Stimulated activated CD8-positive, alpha-beta memory T cell treated with anti-CD3 and anti-CD28 coated beads, Interleukin-4, amount 100 ng/mL, for 1 hour (primary cell): ENCODE data around the gene TRIP13.
"Not testable (repeated sequence)": the region's sequence is repeated elsewhere in the genome, so short reads cannot be mapped to it uniquely, and the experiment has no call there.

Source experiments
- DNase-seq, 2 donors: peaks; one replicate each; pipeline ENCODE4 v3.0.0-alpha.2; 2020; ENCODE audit warnings: low read depth in 2 of 2, low spot score in 1 of 2

TRIP13 gene, protein sequence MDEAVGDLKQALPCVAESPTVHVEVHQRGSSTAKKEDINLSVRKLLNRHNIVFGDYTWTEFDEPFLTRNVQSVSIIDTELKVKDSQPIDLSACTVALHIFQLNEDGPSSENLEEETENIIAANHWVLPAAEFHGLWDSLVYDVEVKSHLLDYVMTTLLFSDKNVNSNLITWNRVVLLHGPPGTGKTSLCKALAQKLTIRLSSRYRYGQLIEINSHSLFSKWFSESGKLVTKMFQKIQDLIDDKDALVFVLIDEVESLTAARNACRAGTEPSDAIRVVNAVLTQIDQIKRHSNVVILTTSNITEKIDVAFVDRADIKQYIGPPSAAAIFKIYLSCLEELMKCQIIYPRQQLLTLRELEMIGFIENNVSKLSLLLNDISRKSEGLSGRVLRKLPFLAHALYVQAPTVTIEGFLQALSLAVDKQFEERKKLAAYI

DNA sequence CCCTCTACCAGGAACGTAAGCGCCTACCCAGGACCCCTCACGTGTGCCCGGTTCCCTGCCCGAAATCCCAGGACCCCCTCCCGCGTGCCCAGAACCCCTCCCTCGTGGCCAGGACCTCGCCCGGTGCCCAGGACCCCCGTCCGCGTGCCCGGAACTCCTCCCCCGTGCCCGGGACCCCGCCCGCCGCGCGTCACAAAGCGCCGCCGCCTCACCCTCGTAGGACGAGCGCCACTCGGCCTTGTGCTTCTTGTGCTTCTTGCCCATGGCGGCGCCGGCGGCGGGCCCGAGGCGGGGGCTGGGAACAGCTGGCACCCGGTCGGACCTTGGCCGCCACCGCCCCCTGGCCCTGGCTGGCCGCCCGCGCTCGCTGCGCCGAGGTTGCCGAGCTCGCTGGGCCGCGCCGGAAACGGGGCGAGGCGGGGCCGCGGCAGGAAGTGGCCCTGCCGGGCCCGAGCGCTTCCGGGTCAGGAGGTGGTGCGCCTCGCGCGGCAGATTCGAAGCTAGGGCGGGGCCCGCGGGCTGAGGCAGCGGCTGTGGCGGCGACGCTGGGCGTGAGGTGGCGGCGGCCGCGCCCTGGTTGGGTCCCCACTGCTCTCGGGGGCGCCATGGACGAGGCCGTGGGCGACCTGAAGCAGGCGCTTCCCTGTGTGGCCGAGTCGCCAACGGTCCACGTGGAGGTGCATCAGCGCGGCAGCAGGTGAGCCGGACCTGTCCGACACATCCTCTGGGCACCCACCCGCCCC, at the start of gene TRIP13, which contains the start of gene BRD9:
Gene TRIP13, plus strand, starts transcription at position 491 of the 743 bp plus-strand sequence. Its CDS starts 115 bp downstream, at position 606.
Gene BRD9, minus strand, starts transcription at position 408 of the 743 bp plus-strand sequence. Its CDS starts 144 bp downstream, at position 264.
- peak; percentile 41 to 67 for DNase-seq

DNA sequence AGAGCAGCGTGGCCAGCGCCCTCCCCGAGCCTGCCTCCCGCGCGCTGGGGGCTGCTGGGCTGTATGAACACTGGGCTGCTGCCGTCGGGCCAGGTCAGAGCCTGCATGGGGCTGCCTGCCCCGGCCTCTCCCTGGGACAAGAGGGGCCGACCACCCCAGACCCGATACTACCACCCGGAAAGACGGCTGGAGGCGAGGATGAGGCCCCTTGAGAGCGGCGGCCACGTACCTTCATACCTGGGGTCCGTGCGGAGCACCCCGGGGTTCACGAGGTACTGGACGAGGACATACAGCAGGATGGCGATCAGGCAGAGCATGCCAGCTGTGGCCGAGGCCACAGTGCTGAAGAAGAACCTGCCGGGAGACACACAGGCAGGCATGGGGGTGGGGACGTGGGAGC, 49.3 kb upstream of the TRIP13 start:
- DNase-seq, result not testable (repeated sequence)

DNA sequence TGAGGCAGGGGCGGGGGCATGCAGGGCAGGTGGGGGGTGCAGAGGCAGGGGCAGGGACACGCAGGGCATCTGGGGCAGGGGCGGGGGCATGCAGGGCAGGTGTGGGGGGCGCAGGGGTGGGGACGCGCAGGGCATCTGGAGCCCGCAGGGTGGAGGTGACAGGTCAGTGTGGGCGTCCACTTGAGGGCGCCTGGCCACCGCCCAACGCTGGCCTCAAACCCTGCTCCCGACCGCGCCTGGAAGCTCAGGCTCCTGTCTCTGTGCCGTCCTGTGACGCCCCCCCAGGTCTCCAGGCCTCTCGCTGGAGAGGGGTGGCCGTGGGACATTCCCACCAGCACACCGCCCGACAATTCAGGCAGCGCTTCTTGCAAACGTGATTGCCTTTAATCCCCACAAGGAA, 48.8 kb upstream of the TRIP13 start:
- DNase-seq, result not testable (repeated sequence)

DNA sequence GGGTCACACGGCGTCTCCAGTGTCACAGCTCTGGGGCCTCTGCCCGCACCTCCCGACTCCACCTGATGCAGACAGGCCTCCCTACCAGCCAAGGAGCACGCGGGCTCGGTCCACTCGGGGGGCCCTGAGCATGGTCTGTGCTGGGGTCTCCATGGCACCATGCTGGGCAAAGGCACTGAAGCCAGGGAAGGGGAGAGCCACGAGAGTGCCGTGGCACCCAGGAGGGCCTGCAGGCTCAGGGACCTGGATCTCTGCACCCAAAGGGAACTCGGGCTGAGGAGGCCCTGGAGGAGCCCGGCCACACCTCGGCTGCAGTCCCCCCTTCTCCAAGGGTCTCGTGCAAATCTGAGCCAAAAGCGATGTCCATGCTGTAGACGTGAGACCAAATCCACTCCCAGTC, 48.3 kb upstream of the TRIP13 start:
- not testable (repeated sequence) for DNase-seq

DNA sequence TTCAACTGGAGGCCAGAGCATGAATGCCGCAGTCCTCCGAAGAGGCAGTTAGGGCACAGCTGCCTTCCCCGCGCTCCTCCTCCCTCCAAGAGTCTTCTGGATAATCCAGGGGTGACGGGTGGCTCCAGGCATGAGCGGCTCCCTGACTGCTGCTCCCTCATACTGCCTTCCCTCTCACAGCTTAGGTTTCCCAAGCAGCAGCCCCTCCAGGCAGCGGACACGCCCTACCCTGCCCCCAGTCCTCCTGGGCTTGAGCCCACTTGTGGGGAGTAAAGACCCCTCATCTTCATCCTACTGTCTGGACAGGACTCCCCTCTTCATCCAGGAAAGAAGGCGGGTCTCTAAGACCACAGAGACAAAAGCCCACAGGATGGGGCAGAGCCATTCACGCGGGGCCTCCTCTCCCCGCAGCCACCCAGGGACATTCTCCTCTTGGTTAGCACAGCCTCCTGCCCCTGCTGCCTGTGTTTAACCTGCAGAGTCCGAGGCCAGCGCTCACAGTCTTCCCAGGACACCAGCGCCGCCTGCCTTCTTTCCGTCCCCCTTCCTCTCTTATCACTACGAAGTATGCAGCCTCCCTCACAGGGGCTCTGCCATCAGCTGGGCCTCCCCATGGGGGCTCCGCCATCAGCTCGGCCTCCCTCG, 47.5 kb upstream of the TRIP13 start:
- not testable (repeated sequence) for DNase-seq

DNA sequence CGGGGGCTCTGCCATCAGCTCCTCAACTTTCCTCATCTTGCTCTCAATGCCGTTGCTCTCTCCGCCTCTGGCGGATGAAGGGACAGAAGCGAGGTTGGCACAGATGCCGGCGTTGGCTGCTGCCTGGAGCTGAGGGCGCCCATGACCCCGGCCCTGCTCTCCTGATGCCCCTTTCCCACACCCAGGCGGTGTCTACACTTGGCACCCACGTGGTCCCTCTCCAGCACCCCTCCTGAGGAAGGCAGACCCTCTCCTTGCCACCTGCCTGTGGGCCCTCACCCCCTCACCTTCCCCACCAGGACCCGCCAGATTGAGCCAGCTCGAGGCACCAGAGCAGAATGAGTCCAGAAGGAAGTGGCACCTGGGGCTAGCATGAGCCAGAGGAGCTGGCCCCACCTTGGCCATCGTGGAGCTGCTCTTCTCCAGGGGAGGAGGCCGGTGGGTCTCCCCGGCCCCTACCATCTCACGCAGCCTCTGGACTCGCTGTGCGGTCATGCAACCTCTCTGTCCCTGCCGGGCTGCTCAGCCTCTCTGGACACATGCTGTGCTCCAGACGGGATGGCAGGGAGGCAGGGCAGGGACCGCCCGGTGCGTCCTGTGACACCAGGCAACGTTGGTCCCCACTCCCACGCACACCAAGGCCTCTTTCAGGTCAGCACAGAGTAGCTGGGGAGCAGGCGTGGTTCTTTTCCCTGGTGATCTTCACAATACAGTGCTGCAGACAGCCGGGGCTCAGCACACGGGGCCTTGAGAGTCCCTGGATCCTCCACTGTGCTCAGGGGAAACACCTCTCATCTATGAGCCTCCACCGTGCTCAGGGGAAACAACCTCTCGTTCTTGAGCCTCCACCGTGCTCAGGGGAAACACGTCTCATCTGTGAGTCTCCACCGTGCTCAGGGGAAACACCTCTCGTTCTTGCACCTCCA, 46.7 kb upstream of the TRIP13 start:
- not testable (repeated sequence) for DNase-seq

DNA sequence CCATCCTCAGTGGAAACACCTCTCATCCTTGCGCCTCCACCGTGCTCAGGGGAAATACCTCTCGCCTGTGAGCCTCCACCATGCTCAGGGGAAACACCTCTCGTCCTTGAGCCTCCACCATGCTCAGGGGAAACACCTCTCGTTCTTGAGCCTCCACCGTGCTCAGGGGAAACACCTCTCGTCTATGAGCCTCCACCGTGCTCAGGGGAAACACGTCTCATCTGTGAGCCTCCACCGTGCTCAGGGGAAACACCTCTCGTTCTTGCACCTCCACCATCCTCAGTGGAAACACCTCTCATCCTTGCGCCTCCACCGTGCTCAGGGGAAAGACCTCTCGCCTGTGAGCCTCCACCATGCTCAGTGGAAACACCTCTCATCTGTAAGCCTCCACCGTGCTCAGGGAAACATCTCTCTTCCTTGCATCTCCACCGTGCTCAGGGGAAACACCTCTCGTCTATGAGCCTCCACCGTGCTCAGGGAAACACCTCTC, 46.0 kb upstream of the TRIP13 start:
- not testable (repeated sequence) for DNase-seq

DNA sequence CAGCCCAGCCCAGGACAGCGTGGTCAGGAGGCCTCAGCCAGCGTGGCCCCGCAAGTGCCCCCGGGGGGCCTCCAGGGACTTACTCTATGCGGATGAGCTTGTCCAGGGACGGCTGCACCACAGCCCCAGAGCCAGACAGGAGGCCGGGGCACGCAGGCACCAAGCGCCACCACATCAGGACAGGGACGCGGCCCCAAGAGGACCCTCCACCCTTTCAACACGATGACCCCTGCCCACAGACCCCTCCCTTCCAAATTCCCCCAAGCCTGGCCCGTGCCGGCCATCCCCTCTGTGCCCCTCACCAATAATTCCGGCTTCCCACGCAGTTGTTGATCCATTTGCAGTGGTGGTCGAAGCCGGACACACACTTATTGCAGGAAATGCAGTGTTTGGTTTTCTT, 45.5 kb upstream of the TRIP13 start:
- not testable (repeated sequence) for DNase-seq

DNA sequence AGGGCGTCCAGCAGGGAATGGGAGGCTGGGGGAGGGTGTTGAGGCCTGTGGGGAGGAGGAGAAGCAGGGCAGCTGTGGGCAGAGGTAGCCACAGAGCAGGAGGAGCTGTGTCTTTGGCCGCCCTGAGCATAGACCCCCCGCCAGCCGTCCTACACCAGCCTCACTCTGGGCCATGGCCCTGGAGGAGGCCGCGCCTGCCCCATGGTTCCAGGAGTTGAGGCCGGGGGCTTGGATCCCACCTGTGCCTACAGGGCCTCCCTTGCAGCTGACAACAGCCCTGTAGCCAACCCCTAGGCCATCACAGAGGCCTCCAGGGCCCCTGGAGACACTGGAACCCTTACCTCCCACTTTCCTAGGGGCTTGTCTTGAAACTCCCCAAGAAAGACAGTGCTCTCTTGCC, 44.9 kb upstream of the TRIP13 start:
- DNase-seq, result not testable (repeated sequence)

DNA sequence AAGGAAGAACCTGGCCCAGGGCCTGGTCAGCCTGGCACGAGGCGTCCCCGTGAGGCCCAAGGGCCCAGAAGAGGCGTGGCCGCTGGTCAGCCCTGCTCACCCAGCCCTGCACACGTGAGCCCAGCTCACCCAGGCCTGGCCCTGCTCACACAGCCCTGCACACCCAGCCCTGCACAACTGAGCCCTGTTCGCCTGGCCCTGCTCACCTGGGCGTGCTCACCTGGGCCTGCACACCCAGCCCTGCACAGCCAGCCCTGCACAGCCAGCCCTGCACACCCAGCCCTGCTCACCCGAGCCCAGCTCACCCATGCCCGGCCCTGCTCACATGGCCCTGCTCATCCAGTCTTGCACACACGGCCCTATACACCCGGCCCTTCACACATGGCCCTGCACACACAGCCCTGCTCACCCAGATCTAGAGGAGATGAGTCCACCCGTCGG, 44.0 kb upstream of the TRIP13 start:
- no peak for DNase-seq

DNA sequence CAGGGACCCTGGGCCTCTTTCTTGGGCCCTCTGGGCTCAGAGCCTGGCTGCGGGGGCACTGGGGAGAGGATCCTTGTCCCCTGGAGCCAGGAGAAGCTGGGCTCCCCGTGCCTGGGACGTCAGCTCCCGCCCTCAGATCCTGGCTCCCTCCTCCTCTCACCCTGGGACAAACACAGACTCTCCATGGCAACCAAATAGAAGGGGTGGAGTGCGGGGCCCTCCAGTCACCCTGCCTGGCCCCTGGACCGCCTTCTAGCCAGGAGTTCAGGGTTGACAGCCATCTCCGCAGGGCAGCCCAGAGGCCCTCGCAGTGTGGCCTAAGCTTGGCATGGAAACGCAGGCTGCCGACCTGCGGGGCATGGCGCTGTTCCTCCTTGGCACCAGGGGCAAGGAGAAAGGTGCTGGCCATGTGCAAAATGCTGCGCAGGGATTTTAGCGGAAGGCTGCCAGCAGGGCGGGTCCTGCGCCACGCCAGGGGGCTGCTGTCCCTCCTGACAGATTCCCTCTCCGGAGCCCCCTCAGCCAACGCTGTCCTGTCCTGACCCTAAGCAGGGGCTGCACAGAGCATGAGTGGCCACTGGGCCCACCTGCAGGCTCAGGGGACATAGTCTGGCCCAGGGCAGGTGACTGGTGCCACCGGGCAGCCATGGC, 42.9 kb upstream of the TRIP13 start:
- no peak for DNase-seq

DNA sequence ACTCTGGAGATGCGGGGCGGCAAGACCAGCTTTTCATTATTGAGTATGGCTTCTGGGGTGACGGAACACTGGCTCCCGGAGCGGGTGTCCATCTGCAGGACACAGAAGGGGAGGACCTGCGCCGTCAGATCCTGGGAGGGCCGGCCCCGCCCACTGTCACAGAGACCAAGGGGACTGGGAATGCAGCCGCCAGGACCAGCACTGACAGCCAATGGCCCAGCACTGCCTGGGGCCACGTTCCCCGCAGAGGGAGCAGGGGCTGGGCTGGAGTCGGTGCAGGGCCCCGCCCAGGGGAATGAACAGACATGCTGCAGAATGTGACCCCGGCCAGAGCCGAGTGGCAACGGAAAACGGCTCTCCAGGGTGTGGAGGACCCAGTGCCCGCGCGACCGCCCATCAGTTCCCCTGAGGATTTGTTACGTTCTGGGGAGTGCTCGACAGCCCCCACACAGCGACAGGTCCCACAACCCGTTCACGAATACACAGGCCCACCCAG, 42.1 kb upstream of the TRIP13 start, which contains the start of gene ZDHHC11:
Gene ZDHHC11, minus strand, starts transcription at position 476 of the 496 bp plus-strand sequence. Its CDS starts 384 bp downstream, at position 92.
- DNase-seq, result no peak

DNA sequence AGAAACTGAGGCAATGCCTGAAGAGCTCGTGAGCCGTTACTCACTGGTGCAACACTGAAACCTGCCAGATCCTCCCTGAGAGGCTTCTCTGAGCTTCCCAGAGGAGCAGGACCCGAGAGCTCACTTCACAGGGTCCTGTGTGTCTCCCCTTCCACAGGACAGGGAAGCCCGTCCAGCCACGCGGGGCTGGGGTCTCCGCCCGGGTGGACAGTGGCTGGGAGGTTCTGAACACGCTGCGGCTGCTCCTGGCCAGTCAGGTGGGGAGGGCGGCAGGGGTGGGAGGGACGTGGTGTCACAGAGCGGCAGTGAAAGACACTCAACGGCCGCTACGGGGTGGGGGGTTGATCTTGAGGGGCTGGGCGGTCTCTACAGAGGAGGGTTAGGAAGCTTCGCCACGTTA, 41.6 kb upstream of the TRIP13 start:
- no peak for DNase-seq

DNA sequence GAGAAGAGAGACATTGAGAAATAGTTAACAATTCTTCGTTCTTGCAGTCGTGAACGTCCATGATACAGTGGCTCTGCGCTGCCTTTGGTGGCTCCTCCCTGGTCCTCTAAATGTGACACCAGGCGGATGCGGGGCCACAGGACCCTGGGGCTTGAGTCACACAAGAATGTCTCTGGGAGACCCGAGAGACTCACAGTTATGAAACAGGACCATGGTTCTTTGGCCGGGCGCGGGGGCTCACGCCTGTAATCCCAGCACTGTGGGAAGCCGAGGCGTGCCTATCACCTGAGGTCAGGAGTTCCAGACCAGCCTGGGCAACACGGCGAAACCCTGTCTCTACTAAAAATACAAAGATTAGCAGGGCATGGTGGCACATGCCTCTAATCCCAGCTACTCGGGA, 41.1 kb upstream of the TRIP13 start:
- DNase-seq, result no peak

DNA sequence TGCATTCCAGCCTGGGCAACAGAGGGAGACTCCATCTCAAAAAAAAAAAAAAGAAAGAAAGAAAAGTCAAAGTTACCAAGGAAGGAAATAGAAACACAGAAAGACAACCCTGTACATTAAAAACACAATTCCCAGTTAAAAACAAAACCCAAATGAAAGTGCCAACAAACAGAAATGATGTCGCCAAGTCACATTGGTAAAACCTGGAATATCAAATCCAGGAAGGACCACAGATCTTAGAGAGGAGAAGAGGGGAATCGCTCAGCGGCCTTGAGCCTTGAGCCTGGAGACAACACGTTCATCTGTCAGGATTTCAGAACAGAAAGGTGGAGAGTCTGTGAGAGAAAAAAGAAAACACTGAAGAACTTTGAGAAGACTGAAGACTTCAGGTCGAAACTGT, 40.7 kb upstream of the TRIP13 start:
- no peak for DNase-seq

DNA sequence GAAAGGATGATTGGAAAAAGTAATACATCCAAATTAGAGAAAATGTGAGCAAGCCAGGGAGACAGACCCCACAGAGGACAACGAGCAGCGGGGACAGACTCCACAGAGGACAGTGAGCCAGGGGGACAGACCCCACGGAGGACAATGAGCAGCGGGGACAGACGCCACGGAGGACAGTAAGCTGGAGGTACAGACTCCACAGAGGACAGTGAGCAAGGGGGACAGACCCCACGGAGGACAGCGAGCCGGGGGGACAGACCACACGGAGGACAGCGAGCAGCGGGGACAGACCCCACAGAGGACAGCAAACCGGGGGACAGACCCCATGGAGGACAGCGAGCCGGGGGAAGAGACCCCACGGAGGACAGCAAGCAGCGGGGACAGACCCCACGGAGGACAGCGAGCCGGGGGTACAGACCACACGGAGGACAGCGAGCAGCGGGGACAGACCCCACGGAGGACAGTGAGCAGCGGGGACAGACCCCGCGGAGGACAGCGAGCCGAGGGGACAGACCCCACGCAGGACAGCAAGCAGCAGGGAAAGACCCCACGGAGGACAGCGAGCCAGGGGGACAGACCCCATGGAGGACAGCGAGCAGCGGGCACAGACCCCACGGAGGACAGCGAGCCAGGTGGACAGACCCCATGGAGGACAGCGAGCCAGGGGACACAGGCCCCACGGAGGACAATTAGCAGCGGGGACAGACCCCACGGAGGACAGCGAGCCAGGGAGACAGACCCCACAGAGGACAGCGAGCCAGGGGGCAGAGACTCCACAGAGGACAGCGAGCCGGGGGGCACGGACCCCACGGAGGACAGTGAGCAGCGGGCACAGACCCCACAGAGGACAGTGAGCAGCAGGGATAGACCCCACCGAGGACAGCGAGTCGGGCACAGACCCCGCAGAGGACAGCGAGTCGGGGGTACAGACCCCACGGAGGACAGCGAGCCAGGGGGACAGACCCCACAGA, 40.0 kb upstream of the TRIP13 start:
- no peak for DNase-seq

DNA sequence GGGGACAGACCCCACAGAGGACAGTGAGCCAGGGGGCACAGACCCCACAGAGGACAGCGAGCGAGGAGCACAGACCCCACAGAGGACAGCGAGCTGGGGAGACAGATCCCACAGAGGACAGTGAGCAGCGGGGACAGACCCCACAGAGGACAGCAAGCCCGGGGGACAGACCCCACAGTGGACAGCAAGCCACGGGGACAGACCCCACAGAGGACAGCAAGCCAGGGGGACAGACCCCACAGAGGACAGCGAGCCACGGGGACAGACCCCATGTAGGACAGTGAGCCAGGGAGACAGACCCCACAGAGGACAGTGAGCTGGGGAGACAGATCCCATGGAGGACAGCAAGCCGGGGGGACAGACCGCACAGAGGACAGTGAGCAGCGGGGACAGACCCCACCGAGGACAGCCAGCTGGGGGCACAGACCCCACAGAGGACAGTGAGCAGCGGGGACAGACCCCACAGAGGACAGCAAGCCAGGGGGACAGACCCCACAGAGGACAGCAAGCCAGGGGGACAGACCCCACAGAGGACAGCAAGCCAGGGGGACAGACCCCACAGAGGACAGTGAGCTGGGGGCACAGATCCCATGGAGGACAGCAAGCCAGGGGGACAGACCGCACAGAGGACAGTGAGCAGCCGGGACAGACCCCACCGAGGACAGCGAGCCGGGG, 39.1 kb upstream of the TRIP13 start:
- not testable (repeated sequence) for DNase-seq

DNA sequence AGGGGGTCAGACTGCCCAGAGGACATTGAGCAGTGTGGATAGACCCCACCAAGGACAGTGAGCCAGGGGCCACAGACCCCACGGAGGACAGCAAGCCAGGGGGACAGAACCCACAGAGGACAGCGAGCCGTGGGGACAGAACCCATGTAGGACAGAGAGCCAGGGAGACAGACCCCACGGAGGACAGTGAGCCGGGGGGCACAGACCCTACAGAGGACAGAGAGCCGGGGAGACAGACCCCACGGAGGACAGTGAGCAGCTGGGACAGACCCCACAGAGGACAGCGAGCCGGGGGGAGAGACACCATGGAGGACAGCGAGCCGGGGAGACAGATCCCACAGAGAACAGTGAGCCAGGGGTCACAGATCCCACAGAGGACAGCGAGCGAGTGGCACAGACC, 38.5 kb upstream of the TRIP13 start:
- DNase-seq, result no peak
